IPS-11a (cell line): Measurements from ENCODE around the gene PCSK5.

Source experiments
- H3K4me3 ChIP-seq: one replicate; pipeline ENCODE4 v1.5.1; 2013; ENCODE audit warnings: low read depth, low read length, control low read depth

Gene PCSK5

GRCh38 chr9:75998096-75998780, 107.8 kb downstream of the PCSK5 start:
- H3K4me3 ChIP-seq: no peak overlapping the region

DNA sequence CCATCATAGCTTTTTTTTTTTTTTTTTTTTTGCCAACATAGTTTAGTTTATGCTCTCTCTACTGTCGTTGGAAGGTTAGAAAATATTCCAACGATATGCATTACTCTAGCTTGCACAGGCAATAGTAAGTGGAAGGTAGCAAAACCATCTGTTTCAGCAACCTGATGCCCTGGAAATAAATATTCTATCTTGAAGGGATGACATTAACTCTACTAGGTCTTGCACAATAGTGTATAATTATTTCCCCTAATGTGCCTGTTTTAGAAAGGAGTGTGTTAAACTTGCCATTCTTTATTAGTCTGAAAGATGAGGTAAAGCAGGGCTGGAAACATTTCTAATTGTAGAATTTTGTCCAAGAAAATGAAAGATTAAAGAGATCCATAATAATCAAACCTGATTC, 111.0 kb downstream of the PCSK5 start:
- no peak overlapping the region for H3K4me3 ChIP-seq

DNA sequence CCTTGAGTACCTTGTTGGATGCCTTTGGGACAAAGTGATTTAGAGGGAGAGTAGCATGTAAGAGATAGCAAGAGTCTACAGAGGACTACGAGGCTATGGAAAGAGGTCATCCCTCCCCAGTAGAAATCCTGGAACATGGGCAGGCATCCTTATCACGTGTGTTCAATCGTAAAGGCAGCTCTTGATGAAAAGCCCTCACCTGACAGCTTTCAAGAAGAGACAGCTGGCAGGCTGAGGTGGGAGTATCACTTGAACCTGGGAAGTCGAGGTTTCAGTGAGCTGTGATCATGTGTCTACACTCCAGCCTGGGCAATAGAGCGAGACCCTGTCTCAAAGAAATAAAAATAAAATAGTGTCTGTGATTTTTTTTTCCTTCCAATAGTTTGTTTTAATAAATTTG, 112.6 kb downstream of the PCSK5 start:
- no peak overlapping the region for H3K4me3 ChIP-seq

GRCh38 chr9:76004526-76004925, 114.1 kb downstream of the PCSK5 start:
- H3K4me3 ChIP-seq: no peak overlapping the region

- H3K4me3 ChIP-seq: no peak overlapping the region
Observed at GRCh38 chr9:76007935-76008334, 117.5 kb downstream of the PCSK5 start.

- no peak overlapping the region for H3K4me3 ChIP-seq
Observed at GRCh38 chr9:76013809-76014208, 123.3 kb downstream of the PCSK5 start.

GRCh38 chr9:76018235-76018634, 127.8 kb downstream of the PCSK5 start:
- no peak overlapping the region for H3K4me3 ChIP-seq

DNA sequence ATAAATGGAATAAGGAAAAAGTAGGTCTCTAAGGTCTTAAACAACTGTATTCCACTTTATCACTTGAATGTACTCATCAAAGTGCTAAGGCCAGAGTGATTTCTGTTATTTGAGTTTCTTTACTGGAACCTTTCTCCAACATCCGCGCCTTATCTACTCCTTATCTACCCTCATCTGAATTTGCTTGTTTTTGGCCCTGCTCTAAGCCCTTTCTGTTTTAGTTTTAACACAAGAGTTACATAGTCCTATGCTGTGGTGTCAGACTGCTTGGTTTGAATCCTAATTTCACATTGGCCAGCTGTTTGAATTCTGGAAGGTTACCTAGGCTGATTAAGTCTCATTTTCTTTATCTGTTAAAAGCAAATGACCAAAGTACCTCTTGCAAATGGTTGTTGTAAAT, 128.3 kb downstream of the PCSK5 start:
- no peak overlapping the region for H3K4me3 ChIP-seq

- H3K4me3 ChIP-seq: no peak overlapping the region
Observed at GRCh38 chr9:76020652-76021051, 130.2 kb downstream of the PCSK5 start.

DNA sequence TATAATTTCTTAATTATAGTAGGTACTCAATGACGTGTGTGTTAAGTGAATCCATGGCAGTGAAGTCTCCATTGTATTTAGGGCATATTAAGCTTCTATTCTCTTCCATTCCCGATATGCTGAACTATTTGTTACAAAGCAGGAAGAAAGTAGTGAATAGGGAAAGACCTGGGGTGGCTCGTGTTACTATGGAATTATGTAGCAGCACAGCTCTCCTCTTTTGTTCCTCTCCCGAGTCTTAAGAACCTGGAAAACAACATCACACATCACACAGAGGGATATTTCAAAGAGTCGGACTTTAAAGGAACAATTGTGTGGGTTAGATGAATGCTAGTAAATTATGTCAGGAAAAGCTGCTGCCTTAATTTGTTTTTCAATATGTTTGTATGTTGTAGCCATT, 131.8 kb downstream of the PCSK5 start:
- no peak overlapping the region for H3K4me3 ChIP-seq

DNA sequence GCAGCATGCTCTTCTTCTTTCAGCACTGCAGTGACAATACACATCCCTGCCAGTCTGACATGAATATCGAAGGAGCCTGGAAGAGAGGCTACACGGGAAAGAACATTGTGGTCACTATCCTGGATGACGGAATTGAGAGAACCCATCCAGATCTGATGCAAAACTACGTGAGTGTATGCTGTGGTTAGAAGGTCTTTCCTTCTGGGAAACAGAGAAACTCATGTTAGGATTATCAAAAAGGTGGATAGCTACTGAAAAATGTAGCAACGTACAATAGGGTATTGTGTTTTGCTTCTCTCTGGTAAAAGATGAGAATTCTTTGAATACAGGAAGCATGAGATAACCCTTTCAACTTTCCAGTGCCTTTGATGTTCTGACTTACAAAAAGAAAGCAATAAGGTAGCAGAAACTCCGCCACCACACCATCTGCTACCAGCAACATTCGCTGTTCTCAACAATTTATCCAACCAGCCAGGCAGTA, 133.3 kb downstream of the PCSK5 start:
- H3K4me3 ChIP-seq: no peak overlapping the region

DNA sequence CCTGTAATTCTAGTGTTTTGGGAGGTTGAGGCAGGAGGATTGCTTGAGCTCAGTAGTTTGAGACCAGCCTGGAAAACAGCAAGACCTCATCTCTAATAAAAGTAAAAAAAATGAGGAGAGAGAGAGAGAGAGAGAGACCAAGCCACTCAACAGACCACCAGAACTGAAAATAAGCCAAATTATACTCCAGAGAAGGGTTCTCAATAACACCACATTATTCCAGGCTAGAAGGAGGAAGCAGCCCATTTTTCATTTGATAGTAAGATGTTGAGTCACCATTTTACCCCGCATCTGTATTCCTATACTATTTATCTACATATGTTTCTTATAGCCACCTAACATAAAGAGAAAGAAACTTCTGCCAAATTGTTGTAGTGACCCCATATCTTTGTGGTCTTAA, 134.8 kb downstream of the PCSK5 start:
- H3K4me3 ChIP-seq: no peak overlapping the region

- no peak overlapping the region for H3K4me3 ChIP-seq
Observed at GRCh38 chr9:76026796-76027195, 136.3 kb downstream of the PCSK5 start.

DNA sequence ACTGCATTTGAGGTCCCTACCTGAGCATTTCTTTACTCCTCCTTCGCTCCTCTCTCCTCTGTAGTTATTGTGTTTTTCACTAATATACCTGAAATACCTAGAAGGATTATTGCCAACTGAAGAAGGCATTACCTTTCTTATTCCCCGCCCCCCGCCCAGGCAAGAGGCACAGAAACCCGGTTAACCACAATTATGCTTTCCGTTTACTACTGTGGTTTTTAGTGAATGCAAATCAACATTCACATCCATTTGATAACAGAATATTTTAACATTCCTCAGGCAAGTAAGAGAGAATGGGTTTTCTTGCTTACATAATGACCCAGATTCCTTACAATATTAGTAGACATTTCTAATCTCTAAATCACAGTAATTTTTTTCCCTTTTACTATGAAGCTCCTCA, 136.9 kb downstream of the PCSK5 start:
- H3K4me3 ChIP-seq: no peak overlapping the region

DNA sequence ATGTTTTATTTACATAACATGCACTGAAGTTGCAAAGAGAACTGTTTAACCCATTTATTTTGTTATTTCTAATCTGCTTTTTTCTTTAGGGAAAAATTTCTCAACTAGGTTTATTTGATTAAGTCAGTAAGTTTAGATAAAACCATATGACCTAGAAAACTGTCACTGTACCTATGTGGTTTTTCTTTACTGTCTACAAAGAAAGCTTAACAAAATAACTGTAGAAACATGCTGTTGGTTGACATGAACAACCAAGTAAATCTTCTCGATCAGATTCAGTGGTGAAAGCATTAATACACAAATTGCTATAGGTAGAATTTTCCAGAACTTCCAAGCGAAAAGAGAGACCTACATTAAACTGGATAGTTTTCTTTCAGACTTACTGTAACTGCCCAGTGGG, 137.4 kb downstream of the PCSK5 start:
- H3K4me3 ChIP-seq: no peak overlapping the region

DNA sequence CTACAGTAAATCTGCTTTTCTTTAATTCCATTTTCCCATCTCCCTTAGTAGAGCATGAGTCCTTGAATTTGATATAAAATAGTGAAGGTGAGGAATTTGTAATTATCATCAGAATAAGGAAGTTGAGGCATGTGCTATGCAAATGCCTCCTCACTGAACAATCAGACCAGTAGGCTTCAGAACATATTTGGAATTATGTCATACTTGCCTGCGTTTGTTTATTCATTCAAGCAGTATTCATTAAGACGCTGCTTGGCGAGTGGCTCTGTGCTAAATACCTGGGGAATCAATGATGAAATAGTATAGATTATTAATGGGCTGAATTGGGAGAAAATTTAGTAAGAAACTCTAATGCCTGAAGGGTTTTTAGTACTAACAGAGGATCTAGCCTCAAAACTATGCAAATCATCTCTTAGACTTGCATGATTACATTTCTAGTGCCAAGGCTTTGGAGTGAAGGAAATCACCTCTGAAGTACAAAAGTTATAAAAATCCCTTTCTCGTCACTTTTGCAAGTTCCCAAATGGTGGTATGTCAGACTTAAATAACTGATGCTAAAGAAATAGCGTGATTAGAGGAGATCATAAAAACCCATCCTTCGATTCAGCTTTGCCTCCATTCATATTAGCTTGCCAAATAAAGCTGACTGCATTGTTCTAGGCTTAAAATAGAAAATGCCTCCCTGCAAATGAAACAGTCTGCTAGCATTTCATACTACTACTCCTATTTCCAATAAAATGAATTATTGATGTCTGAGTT, 141.7 kb downstream of the PCSK5 start:
- no peak overlapping the region for H3K4me3 ChIP-seq

DNA sequence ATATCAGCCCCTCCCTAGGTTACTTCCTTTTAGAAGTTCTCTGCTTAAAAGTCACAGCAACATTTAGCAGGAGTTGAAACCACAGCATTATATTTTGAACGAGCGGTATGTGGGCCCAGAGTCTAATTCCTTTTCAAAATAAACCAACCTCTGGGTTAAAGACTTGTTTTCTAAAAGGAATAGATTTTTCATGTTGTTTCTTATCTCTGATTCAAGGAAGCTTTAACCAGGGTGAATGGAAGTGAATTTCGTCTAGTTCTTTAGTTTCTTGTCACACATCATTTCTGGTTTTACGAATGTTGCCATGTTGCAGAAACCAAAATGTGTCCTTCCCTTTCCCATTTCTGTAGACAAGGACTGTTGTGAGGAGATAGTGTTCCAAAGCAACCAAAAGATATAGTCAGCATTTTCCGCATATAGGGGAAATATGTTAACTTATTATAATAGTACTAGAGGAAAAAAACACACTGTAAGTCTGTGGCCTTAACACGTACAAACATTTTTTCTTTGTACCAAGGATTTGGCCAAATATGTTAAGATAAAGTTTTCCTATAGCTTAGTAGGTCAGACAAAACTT, 142.4 kb downstream of the PCSK5 start:
- no peak overlapping the region for H3K4me3 ChIP-seq

DNA sequence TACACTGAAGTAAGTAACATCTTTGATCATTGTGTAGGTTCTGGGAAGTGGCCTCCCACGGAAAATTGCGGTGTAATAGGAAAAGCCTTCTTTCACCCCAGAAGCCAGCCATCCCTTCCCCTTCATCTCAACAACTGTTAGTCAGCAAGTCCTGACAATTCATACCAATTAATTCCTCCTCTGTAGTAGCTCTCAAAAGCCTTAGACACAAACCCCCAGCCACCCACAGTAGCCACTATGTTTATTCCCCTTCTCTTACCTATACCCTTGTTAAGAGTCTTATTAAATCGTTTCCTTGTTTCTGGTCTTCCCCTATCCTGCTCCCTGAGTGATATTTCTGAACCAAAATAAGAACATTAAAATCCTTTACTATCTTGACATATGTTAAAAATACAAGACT, 143.6 kb downstream of the PCSK5 start:
- no peak overlapping the region for H3K4me3 ChIP-seq

DNA sequence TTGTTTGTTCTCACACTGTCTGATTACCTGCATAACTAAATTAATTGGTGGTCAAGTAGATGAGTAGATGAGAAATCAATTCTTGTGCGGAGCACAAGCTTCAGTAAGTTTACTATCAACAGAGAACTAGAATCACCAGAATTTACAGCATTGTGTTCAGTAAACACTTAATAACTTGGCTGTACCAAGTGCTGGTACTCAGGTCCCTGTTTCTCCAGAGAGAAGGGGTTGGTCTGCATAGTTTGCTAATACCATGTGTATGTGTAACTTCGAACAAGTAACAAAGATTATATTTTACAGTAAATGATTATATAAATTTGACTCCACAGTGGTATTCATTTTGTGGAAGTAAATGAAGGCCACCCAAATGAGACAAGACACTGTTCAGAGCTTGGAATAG, 146.3 kb downstream of the PCSK5 start:
- H3K4me3 ChIP-seq: no peak overlapping the region

GRCh38 chr9:76037587-76038225, 147.2 kb downstream of the PCSK5 start:
- H3K4me3 ChIP-seq: no peak overlapping the region

DNA sequence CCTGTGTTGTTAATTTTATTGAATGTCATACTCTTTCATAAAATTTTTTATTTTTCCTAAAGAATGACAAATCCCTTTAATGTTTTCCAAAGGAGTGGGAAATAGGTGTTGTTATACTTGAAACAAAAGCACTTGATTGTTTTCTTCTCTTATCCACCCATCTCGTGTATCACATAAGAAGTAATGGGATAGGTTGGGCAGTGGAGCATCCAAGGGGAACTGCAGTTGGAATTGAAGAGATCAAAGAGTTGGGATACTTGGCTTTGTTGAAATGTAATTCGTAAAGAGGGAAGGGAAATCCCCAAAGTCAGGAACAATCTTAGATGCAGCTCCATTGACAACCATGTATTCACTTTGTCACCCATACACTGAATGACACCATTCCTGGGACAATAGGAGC, 148.0 kb downstream of the PCSK5 start:
- no peak overlapping the region for H3K4me3 ChIP-seq
